ENCODE results near the gene IQGAP3. TPM values are rescaled to one million over a fixed set of nuclear protein-coding genes. Genes with fewer than 3 reads are reported as not detected.
"Not testable (repeated sequence)": the region's sequence is repeated elsewhere in the genome, so short reads cannot be mapped to it uniquely, and the experiment has no call there.

Gene IQGAP3
- total RNA-seq, 2 donors from 2014 or later: 1.0 TPM; not detected in 1

DNA sequence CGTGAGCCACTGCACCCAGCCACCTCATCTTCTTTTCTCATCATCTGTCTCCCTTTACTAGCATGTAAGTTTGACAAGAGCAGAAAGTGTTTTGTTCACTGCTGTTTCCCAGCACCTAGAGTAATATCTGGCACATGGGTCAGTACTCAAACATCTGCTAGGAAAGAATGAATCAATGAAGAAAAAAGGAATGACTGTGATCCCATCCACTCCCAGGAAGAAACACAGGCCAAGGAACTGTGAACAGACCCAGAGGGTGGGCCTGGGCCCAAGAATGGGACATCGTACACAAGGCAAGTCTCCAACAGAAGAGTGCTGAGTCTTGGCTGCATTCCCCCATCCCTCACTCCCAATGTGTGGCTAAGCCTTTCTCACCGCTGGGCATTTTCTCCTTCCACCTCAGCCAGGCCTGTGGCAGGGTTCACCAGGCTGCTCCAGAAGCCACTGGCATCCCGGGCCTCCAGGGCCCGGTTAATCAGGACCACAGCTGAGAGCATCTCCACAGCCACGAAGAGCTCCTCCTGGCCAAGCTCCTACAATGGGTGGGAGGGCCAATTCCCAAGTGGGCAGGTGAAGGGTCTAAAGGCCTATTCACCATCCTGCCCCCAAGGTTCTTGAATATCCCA lies 18.4 kb downstream of the IQGAP3 start:
- Histone ChIP-seq H3K4me1 (no peaks in the 10 kb centered on the region), H3K4me3 (no peak overlapping the region), H3K36me3 (no peaks in the 10 kb centered on the region), H3K27me3 (no peaks in the 10 kb centered on the region), H3K9me3 (no peaks in the 10 kb centered on the region), H3K27ac (no peak overlapping the region)
- TF ChIP-seq, protein P1, sequence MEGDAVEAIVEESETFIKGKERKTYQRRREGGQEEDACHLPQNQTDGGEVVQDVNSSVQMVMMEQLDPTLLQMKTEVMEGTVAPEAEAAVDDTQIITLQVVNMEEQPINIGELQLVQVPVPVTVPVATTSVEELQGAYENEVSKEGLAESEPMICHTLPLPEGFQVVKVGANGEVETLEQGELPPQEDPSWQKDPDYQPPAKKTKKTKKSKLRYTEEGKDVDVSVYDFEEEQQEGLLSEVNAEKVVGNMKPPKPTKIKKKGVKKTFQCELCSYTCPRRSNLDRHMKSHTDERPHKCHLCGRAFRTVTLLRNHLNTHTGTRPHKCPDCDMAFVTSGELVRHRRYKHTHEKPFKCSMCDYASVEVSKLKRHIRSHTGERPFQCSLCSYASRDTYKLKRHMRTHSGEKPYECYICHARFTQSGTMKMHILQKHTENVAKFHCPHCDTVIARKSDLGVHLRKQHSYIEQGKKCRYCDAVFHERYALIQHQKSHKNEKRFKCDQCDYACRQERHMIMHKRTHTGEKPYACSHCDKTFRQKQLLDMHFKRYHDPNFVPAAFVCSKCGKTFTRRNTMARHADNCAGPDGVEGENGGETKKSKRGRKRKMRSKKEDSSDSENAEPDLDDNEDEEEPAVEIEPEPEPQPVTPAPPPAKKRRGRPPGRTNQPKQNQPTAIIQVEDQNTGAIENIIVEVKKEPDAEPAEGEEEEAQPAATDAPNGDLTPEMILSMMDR (IDR thresholded peaks at IDR 0.05): no peak
- no peak for DNase-seq (ENCODE audit: low spot score)

DNA sequence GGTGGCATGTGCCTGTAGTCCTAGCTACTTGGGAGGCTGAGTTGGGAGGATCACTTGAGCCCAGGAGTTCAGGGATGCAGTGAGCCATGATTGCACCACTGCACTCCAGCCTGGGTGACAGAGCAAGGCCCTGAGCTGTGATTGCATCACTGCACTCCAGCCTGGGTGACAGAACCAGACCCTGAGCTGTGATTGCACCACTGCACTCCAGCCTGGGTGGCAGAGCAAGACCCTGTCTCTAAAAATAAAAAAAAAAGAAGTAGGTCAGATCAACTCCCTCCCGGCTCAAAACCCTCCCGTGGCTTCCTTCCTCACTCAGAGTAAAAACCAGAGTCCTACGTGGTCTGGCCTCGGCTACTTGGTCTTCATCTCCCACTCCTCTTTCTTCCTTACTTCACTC lies 19.4 kb downstream of the IQGAP3 start:
- H3K4me3 ChIP-seq, H3K9me3 ChIP-seq, H3K27ac ChIP-seq, H3K4me1 ChIP-seq, H3K27me3 ChIP-seq, H3K36me3 ChIP-seq: not testable (repeated sequence)
- peak; percentile 61 for DNase-seq (ENCODE audit: low spot score)

DNA sequence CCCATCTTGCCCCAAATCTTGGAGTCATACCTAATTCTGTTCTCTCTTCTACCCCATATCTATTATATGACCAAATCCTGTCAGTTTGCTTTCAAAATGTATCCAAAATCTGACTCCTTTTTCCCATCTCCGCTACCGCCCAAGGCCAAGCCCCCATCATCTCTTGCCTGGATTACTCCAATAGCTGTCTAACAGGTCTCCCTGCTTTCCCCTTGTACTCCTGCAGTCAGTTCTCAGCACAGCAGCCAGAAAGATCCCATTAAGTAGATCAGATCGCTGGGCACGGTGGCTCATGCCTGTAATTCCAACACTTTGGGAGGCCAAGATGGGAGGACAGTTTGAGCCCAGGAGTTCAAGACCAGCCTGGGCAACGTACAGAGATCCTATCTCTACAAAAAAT lies 19.8 kb downstream of the IQGAP3 start:
- no peak overlapping the region for H3K27ac ChIP-seq
- no peak overlapping the region for H3K4me3 ChIP-seq
- TF ChIP-seq, protein P1 (IDR thresholded peaks at IDR 0.05): no peak
- no peaks in the 10 kb centered on the region for H3K9me3 ChIP-seq
- no peaks in the 10 kb centered on the region for H3K36me3 ChIP-seq
- DNase-seq (ENCODE audit: low spot score): no peak
- H3K27me3 ChIP-seq: no peaks in the 10 kb centered on the region
- H3K4me1 ChIP-seq: no peaks in the 10 kb centered on the region

DNA sequence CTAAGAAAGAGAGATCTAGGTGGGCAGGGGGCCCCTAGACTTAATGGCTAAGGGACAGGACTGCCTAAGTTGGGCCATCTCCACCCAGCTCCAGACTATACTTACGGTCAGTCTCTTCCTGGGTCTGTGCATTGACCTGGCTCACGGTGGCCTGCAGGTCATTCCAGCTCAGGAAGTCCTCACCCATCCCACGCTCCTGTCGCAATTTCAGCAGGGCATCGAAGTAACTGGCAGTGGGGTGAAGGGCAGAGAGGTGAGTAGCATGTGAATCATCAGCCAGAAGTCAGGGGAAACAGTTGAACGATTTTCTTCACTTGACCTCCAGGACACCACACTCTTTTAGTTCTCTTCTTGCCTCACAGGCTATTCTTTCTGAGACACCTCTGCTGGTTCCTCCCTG lies 20.5 kb downstream of the IQGAP3 start:
- Histone ChIP-seq H3K36me3 (no peaks in the 10 kb centered on the region), H3K27ac (no peak overlapping the region), H3K4me1 (no peaks in the 10 kb centered on the region), H3K4me3 (no peak overlapping the region), H3K27me3 (no peaks in the 10 kb centered on the region), H3K9me3 (no peaks in the 10 kb centered on the region)
- DNase-seq (ENCODE audit: low spot score): no peak
- TF ChIP-seq, protein P1 (IDR thresholded peaks at IDR 0.05): no peak

DNA sequence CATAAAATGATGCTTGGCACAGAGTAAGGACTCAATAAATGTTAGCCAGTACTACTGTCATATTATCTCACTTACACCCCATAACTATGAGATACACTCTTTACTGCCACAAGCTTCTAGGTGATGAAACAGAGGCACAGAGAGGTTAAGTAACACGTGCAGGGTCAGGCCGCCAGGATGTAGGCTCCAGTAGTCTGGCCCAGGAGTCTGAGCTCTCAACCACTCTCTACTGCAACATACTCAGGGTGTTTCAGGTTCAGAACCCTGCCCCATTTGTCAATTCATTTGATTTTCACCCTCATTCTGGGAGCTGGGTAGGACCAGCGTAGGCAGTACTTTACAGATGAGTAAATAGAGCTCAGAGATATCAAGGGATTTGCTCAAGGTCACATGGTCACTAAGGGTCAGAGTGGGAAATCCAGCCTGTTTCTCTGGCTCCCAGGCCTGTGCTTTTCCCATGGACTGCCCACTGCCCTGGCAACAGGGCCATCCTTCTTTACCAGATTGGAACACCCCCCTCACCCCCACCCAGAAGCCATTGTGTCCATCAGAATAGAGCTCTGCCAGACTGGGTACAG lies 21.2 kb downstream of the IQGAP3 start:
- no peak for DNase-seq (ENCODE audit: low spot score)
- no peaks in the 10 kb centered on the region for H3K4me1 ChIP-seq
- no peaks in the 10 kb centered on the region for H3K36me3 ChIP-seq
- H3K4me3 ChIP-seq: no peak overlapping the region
- no peaks in the 10 kb centered on the region for H3K9me3 ChIP-seq
- no peaks in the 10 kb centered on the region for H3K27me3 ChIP-seq
- no peak overlapping the region for H3K27ac ChIP-seq
- TF ChIP-seq, protein P1 (IDR thresholded peaks at IDR 0.05): no peak

DNA sequence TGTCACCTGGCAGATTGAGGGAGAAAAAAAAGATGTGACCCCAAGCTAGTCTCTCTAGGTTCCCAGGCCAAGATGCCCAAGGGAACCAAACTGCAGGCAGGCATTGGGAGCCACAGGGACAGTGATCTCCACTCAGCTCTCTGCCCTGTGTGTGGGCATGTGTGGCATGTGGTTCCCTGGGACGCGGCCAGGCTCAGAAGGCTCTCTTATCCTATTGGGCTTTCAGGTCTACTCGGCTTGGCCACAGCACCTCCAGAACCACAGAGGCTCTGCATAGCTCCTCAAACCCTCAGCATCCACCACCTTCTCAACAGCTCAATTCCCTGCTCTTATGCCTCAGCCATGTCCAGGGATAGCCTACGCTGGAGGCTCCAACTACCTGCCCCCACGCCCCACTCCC lies 22.0 kb downstream of the IQGAP3 start:
- TF ChIP-seq, protein P1 (IDR thresholded peaks at IDR 0.05): no peak
- no peak for DNase-seq (ENCODE audit: low spot score)
- no peak overlapping the region for H3K27ac ChIP-seq

More for the DNA sequence above, 22.0 kb downstream of the IQGAP3 start:
- Histone ChIP-seq H3K27me3 (no peaks in the 10 kb centered on the region), H3K4me3 (no peak overlapping the region), H3K4me1 (no peaks in the 10 kb centered on the region), H3K9me3 (no peaks in the 10 kb centered on the region), H3K36me3 (no peaks in the 10 kb centered on the region)
